Panc1 (cell line): ENCODE measurements around the gene CAMKMT. TPM values are rescaled to one million over a fixed set of nuclear protein-coding genes. Genes with fewer than 3 reads are reported as not detected.

Experiments used
- ATAC-seq: fragments of 200-7000 bp; cut with Tn5 transposase; 2 replicates; pipeline ENCODE4 v1.9.1; 2020; ENCODE audit warnings: mild to moderate bottlenecking, moderate library complexity
- BruUV-seq: library from RNA; stranded (reverse); fragments of 400-500 nt; replicated peaks from 2 replicates; lab custom pipeline; 2021; lab: Mats Ljungman, UMichigan
- CTCF ChIA-PET: fragments of 300-600 bp; sonication (Branson Sonifier 250); formaldehyde crosslinking; loops from one replicate; lab custom pipeline; 2022; ENCODE audit warnings: antibody characterized with exemption; lab: Charles Lee
- POLR2A ChIA-PET: fragments of 300-600 bp; sonication (Branson Sonifier 250); formaldehyde crosslinking; loops from one replicate; lab custom pipeline; 2022; ENCODE audit warnings: antibody characterized with exemption; lab: Charles Lee
- DNase-seq: peaks from one replicate; pipeline ENCODE4 v3.0.0-alpha.2; 2010; ENCODE audit warnings: low read depth, low spot score
- H3K27ac ChIP-seq: 2 replicates; pipeline ENCODE4 v1.5.1; 2011; ENCODE audit warnings: mild to moderate bottlenecking, low read length, inconsistent platforms
- H3K27me3 ChIP-seq: fragments of 200-500 bp; sonication (Bioruptor generic); 2 replicates; pipeline ENCODE4 v1.6.0; 2014; ENCODE audit warnings: low read length, inconsistent platforms; ENCODE audit not compliant: control insufficient read depth, insufficient read depth
- H3K36me3 ChIP-seq: fragments of 200-500 bp; sonication (Bioruptor generic); 2 replicates; pipeline ENCODE4 v1.5.1; 2014; ENCODE audit warnings: inconsistent platforms, mild to moderate bottlenecking, low read length, moderate library complexity; ENCODE audit not compliant: control insufficient read depth, insufficient read depth
- H3K4me1 ChIP-seq: 2 replicates; pipeline ENCODE4 v1.5.1; 2011; ENCODE audit warnings: inconsistent platforms, mild to moderate bottlenecking, low read length, moderate library complexity; ENCODE audit not compliant: control insufficient read depth, insufficient read depth
- H3K4me3 ChIP-seq, 2 experiments: 2 replicates each; pipeline ENCODE4 v1.5.1; 2011 to 2012; ENCODE audit warnings: low read depth in 2 of 2, low read length in 2 of 2, mild to moderate bottlenecking in 2 of 2, inconsistent platforms in 1 of 2, moderate library complexity in 1 of 2
- H3K9me3 ChIP-seq: fragments of 200-500 bp; sonication (Bioruptor generic); 2 replicates; pipeline ENCODE4 v1.5.1; 2014; ENCODE audit warnings: low read depth, mild to moderate bottlenecking, inconsistent platforms, low read length, moderate library complexity; ENCODE audit not compliant: control insufficient read depth, insufficient read depth
- CTCF ChIP-seq: fragments of 450-650 bp; IDR thresholded peaks from 2 replicates; pipeline ENCODE4 v1.5.1; 2017; ENCODE audit warnings: mild to moderate bottlenecking
- POLR2AphosphoS5 ChIP-seq: IDR thresholded peaks from 2 replicates; pipeline ENCODE4 v1.6.1; 2012; ENCODE audit warnings: mild to moderate bottlenecking, low read depth, low read length, moderate library complexity
- REST ChIP-seq, 2 experiments: IDR thresholded peaks; 2 replicates each; pipeline ENCODE4 v1.6.1; 2011 to 2012; ENCODE audit warnings: low read depth in 2 of 2, control low read depth in 1 of 2, low read length in 1 of 2, mild to moderate bottlenecking in 1 of 2, moderate library complexity in 1 of 2; ENCODE audit not compliant: insufficient read depth in 1 of 2
- SIN3A ChIP-seq: IDR thresholded peaks from 2 replicates; pipeline ENCODE4 v1.6.1; 2012; ENCODE audit warnings: low read depth, mild to moderate bottlenecking, low read length, moderate library complexity, borderline replicate concordance; ENCODE audit not compliant: insufficient read depth
- TCF7L2 ChIP-seq: IDR thresholded peaks from 2 replicates; pipeline ENCODE4 v1.6.1; 2011; ENCODE audit warnings: mild to moderate bottlenecking, low read depth, low read length, inconsistent platforms
- in situ Hi-C: cut with HindIII; loops from 2 replicates; pipeline ENCODE4 v1.10.0; 2016; ENCODE audit warnings: low sequenced_read_pairs, low pct_unique_long_range_greater_than_20kb
- intact Hi-C: fragments of 100-400 bp; cut with micrococcal nuclease; formaldehyde crosslinking; loops from one replicate; pipeline ENCODE4 v1.10.0; 2022; ENCODE audit not compliant: unreplicated experiment
- total RNA-seq: library from RNA; stranded (reverse); gene quantifications from one replicate; pipeline ENCODE4 v1.2.1, GENCODE V29; 2021; ENCODE audit not compliant: unreplicated experiment

The CAMKMT gene
- total RNA-seq, 1 experiment from 2014 or later, result 12.6 TPM

GRCh38 chr2:44364604-44365003 is 2.9 kb downstream of the CAMKMT start:
- Histone ChIP-seq H3K27ac (no peak overlapping the region), H3K9me3 (no peaks in the 10 kb centered on the region), H3K4me1 (peaks cover 18% of the 10 kb centered on the region), H3K36me3 (peaks cover 4% of the 10 kb centered on the region; the same call in 1 of the 2 replicates), H3K27me3 (no peaks in the 10 kb centered on the region), H3K4me3 (no peak overlapping the region)
- DNase-seq (no peak), ATAC-seq (no peak)
- in situ Hi-C loops (no loop called here), intact Hi-C loops (no loop called here)
- POLR2A ChIA-PET, result no interaction called here
- no TSS peak for BruUV-seq
- CTCF ChIA-PET, result no interaction called here
- no peak for TF ChIP-seq POLR2AphosphoS5
- TF ChIP-seq REST (IDR thresholded peaks at IDR 0.05; ENCODE audit: insufficient read depth in 1 of 2, low read depth in 2 of 2, low read length in 1 of 2), result no peak
- no peak for TF ChIP-seq SIN3A
- TF ChIP-seq CTCF, result no peak
- TF ChIP-seq TCF7L2, result no peak

GRCh38 chr2:44367591-44367990 is 5.8 kb downstream of the CAMKMT start:
- ATAC-seq (no peak), DNase-seq (no peak)
- ChIA-PET CTCF (no interaction called here), POLR2A (no interaction called here)
- no peaks in the 10 kb centered on the region for H3K36me3 ChIP-seq
- H3K27me3 ChIP-seq, result no peaks in the 10 kb centered on the region
- intact Hi-C loops, result no loop called here
- no peak overlapping the region for H3K27ac ChIP-seq
- peaks cover 12% of the 10 kb centered on the region for H3K4me1 ChIP-seq
- no peak overlapping the region for H3K4me3 ChIP-seq
- TF ChIP-seq CTCF, result no peak
- no peak for TF ChIP-seq TCF7L2
- TF ChIP-seq POLR2AphosphoS5, result no peak
- no peak for TF ChIP-seq SIN3A
- TF ChIP-seq REST (IDR thresholded peaks at IDR 0.05; ENCODE audit: insufficient read depth in 1 of 2, low read depth in 2 of 2, low read length in 1 of 2), result no peak
- no peaks in the 10 kb centered on the region for H3K9me3 ChIP-seq
- no TSS peak for BruUV-seq
- in situ Hi-C loops, result no loop called here
